ENCODE measurements around the gene UBE2S. TPM values are rescaled to one million over a fixed set of nuclear protein-coding genes. Genes with fewer than 3 reads are reported as not detected.
A peak's percentile ranks its signal among the peaks of the same experiment; 100 is the strongest.

UBE2S gene
- total RNA-seq, 2 experiments from 2014 or later, result 333 to 353 TPM

DNA sequence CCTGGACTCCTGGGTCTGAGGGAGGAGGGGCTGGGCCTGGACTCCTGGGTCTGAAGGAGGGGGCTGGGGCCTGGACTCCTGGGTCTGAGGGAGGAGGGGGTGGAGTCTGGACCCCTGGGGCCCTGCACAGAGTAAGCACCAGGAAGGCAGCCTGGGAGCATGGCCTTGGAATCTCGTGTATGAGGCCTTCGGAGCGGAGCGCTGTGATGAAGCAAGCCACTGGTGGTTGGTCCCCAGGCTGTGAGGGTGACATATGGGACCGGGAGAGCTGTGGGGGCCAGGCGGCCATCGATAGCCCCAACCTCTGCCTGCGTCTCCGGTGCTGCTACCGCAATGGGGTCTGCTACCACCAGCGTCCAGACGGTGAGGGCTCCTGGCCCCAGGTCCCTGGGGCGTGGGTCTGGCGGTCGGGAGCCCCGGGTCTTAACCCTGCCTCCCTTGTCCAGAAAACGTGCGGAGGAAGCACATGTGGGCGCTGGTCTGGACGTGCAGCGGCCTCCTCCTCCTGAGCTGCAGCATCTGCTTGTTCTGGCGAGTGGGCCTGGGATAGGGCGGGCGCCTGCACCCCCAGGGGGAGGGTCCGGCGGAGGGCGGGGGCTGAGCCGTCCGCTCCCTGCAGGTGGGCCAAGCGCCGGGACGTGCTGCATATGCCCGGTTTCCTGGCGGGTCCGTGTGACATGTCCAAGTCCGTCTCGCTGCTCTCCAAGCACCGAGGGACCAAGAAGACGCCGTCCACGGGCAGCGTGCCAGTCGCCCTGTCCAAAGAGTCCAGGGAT is 30.0 kb downstream of the UBE2S start:
- Mint-ChIP-seq H3K36me3 (ENCODE audit: low read depth) (peaks cover 17% of the 10 kb centered on the region), H3K27me3 (ENCODE audit: low read depth) (peaks cover 5% of the 10 kb centered on the region), H3K4me3 (no peak overlapping the region), H3K9me3 (ENCODE audit: insufficient read depth) (no peaks in the 10 kb centered on the region), H3K27ac (no peak overlapping the region), H3K4me1 (ENCODE audit: low read depth) (peaks cover 18% of the 10 kb centered on the region)
- ChIA-PET CTCF (no interaction called here), POLR2A (no interaction called here)
- DNase-seq (no peak), ATAC-seq (no peak)

DNA sequence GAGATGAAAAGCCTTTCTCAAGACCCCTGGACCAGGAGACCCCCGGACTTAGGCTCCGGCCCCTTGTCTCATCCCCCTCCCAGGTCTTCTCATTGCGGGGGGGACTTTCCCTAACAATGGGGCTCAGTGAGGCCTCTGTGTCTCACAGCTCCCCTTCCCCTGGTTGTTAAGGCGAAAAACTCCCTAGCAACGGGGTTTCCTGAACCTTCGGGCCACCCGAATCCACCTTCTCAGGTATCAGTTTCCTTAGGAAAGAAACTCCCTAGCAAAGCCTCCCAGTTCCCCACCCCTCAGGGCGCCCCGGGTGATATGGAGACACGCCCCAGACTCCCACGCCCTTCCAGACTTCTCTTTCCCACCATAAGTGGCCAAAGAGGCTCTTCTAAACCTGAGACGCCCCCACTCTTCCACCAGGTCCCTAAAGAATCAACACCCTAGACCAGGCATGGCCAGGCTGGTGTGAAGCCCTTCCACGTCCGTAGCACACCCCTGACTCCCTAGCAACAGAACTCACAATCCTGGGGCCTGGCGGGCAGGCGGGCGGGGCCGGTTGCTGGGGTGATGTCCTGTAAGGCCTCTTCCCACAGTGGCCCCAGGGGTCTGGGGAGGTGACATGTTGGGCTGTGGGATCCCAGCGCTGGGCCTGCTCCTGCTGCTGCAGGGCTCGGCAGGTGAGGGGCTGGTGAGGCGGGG is 31.2 kb downstream of the UBE2S start, which contains the start of gene TMEM190:
Gene TMEM190, plus strand, starts transcription at position 586 of the 693 bp plus-strand sequence. Its CDS starts 28 bp downstream, at position 614.
- H3K4me3 Mint-ChIP-seq, result no peak within 1 kb of the TSS
- CTCF ChIA-PET, result no interaction called here
- H3K9me3 Mint-ChIP-seq (ENCODE audit: insufficient read depth), result no peaks in the 10 kb centered on the region
- H3K27me3 Mint-ChIP-seq (ENCODE audit: low read depth), result peaks cover 14% of the 10 kb centered on the region
- H3K27ac Mint-ChIP-seq, result no peak within 1 kb of the TSS
- ATAC-seq (no peak), DNase-seq (no peak)
- peaks cover 10% of the 10 kb centered on the region for H3K4me1 Mint-ChIP-seq (ENCODE audit: low read depth)
- peaks cover 5% of the 10 kb centered on the region for H3K36me3 Mint-ChIP-seq (ENCODE audit: low read depth)
- POLR2A ChIA-PET, result interaction anchor here (1.3 kb wide), 1 partner anchor 8 kb away, joined by 3 read pairs; the partner anchor contains the start of gene TMEM238

DNA sequence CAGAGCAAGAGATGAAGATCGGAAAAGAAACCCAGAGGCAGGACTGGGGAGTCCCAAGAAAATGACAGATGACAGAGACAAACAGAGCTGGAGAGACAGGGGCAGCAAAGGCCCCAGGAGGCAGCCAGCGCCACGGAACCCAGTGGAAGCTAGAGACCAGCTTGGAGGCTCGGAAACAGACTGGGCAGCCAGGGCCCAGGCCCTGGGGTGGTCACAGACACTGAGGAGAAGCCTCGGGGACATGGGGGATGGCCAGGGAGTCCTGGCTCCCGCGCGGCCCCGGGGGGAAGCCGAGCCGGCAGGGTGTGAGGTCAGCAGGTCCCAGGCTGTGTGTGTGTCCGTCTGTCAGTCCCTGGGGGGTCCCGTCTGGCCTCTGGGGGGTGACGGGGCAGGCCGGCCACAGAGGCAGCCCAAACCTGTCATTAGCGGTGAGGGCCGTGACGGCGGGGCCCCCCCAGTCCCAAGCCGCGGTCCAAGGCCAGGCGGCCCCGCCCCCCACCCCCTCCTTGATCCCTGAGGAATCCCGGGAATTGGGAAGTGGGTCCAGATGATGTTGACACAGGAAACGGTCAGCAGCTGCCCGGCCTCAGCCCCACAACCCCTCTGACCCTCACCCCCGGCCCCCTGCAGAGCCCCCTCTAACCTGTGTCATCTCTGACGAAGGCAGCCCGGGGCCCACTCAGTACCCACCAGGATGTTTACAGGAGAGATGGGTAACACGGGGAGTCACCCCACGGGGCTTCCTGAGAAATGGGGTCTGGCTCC is 33.4 kb downstream of the UBE2S start:
- ChIA-PET POLR2A (interaction anchor here (0.6 kb wide), 1 partner anchor 104 kb away, joined by 3 read pairs; no protein-coding TSS in a partner anchor), CTCF (no interaction called here)
- Mint-ChIP-seq H3K27me3 (ENCODE audit: low read depth) (peaks cover 28% of the 10 kb centered on the region), H3K9me3 (ENCODE audit: insufficient read depth) (no peaks in the 10 kb centered on the region), H3K27ac (no peak overlapping the region), H3K4me1 (ENCODE audit: low read depth) (peaks cover 11% of the 10 kb centered on the region), H3K36me3 (ENCODE audit: low read depth) (peaks cover 2% of the 10 kb centered on the region), H3K4me3 (no peak overlapping the region)
- ATAC-seq (no peak), DNase-seq (no peak)

DNA sequence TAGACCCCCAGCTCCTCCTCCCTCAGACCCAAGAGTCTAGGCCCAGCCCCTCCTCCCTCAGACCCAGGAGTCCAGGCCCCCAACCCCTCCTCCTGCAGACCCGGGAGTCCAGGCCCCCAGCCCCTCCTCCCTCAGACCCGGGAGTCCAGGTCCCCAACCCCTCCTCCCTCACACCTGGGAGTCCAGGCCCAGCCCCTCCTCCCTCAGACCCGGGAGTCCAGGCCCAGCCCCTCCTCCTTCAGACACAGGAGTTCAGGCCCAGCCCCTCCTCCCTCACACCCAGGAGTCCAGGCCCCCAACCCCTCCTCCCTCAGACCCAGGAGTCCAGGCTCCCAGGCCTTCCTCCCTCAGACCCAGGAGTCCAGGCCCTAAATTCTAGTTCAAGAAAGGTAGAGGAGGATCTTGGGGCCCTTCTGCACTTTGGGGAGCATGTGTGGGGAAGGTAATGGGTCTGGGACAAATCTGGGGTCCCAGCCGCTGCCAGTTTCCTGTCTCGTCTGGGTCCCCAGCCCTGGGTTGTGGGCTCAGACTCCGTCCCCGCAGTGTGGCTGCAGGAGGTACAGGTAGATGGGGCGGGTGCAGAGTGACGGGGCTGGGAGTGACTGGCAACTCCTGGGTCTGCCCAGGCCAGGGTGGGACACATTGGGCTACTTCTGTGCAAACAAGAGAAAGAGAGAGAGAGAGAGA is 34.1 kb downstream of the UBE2S start:
- CTCF ChIA-PET, result interaction anchor here (1.2 kb wide), 1 partner anchor 130 kb away, joined by 3 read pairs; no protein-coding TSS in a partner anchor
- H3K27ac Mint-ChIP-seq, result no peak overlapping the region
- H3K9me3 Mint-ChIP-seq (ENCODE audit: insufficient read depth), result no peaks in the 10 kb centered on the region
- DNase-seq (no peak), ATAC-seq (no peak)
- peaks cover 2% of the 10 kb centered on the region for H3K36me3 Mint-ChIP-seq (ENCODE audit: low read depth)
- H3K4me3 Mint-ChIP-seq, result no peak overlapping the region
- peaks cover 11% of the 10 kb centered on the region for H3K4me1 Mint-ChIP-seq (ENCODE audit: low read depth)
- POLR2A ChIA-PET, result interaction anchor here (0.6 to 1.4 kb wide), 2 partner anchors 11 to 103 kb away, joined by 3 to 6 read pairs; partner anchors contain the start of gene TMEM238
- peaks cover 33% of the 10 kb centered on the region for H3K27me3 Mint-ChIP-seq (ENCODE audit: low read depth)

DNA sequence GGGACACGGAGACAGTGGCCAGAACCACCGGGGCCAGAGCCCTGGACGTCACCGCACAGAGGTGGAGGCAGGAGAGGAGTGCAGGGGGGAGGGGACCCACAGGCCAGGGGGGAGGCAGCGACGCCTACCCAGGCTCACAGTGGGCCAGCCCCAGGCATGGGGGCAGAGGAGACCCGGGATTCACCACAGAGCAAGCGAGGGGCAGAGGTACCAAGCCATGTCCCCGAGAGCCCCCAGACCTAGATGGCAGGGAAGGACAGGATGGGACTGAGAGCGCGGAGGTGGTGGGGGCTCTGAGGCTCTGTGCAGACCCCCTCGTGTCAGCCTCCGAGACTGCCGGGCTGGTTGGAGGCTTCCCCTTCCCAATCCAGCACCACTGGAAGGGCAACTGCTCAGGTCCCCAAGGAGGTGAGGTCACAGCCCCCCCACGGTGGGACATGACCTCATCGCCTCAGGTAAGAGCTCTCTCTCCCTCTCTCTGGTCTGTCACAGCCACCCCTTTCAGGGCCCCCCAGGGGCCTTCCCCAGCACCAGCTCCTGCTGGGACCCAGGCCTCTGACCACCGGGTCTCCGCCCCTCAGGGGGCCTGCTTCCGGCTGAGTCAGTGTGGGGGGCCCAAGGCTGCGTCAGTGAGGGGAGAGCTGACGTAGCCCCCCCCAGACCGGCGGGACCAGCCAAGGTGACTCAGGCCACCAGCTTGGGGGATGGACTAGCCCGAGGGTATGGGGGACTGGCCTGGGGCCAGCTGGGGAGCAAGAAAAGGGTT is 35.1 kb downstream of the UBE2S start:
- Mint-ChIP-seq H3K4me3 (no peak overlapping the region), H3K36me3 (ENCODE audit: low read depth) (peaks cover 2% of the 10 kb centered on the region), H3K27me3 (ENCODE audit: low read depth) (peaks cover 37% of the 10 kb centered on the region), H3K27ac (no peak overlapping the region), H3K9me3 (ENCODE audit: insufficient read depth) (no peaks in the 10 kb centered on the region), H3K4me1 (ENCODE audit: low read depth) (peaks cover 11% of the 10 kb centered on the region)
- ATAC-seq (no peak), DNase-seq (no peak)
- ChIA-PET POLR2A (interaction anchor here (0.6 to 1.4 kb wide), 2 partner anchors 12 to 14 kb away, joined by 3 to 6 read pairs; partner anchors contain the start of gene TMEM238), CTCF (interaction anchor here (0.5 to 1.2 kb wide), 2 partner anchors 35 to 131 kb away, joined by 3 read pairs; no protein-coding TSS in a partner anchor)

DNA sequence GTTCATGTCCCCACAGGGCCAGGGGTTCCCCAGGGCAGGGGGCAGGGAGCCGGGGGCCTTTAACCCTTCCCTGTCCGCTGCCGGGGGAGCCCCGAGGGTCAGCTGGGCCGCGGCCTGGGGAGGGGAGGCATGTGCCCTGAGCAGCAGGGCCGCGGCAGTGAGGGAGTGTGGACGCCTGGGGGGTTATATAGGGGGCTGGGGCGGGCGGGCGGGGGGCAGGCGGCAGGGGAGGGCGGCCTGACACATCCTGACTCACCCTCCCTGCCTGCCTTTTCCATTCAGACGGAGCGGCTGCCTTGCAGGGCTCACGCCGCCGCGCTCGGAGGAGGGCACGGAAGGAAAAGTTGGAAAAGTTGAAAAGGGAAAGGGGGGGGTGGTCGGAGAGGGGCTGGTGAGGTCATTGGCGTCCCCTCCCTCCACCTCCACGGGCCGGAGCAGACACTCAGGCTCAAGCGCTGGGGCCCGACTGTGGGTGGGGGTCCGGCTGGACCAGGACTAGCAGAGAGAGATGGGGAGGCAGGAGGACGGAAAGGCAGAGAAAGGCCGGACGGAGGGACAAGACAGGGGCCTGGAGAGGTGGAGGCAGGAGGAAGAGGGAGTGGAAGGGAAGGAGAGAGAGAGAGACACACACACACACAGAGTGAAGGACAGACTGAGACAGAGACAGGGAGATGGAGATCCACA is 37.1 kb downstream of the UBE2S start, which contains the start of gene IL11:
Gene IL11, minus strand, starts transcription at position 159 of the 684 bp plus-strand sequence. Its CDS starts 153 bp downstream, at position 6.
- ChIA-PET CTCF (no interaction called here), POLR2A (interaction anchor here (0.9 to 2.3 kb wide), 2 partner anchors 13 to 14 kb away, joined by 3 to 7 read pairs; partner anchors contain the start of gene TMEM238)
- H3K4me3 Mint-ChIP-seq, result no peak within 1 kb of the TSS
- peaks cover 2% of the 10 kb centered on the region for H3K36me3 Mint-ChIP-seq (ENCODE audit: low read depth)
- peaks cover 11% of the 10 kb centered on the region for H3K4me1 Mint-ChIP-seq (ENCODE audit: low read depth)
- ATAC-seq, result no peak
- DNase-seq, result no peak
- no peak within 1 kb of the TSS for H3K27ac Mint-ChIP-seq
- peaks cover 40% of the 10 kb centered on the region for H3K27me3 Mint-ChIP-seq (ENCODE audit: low read depth)
- no peaks in the 10 kb centered on the region for H3K9me3 Mint-ChIP-seq (ENCODE audit: insufficient read depth)

DNA sequence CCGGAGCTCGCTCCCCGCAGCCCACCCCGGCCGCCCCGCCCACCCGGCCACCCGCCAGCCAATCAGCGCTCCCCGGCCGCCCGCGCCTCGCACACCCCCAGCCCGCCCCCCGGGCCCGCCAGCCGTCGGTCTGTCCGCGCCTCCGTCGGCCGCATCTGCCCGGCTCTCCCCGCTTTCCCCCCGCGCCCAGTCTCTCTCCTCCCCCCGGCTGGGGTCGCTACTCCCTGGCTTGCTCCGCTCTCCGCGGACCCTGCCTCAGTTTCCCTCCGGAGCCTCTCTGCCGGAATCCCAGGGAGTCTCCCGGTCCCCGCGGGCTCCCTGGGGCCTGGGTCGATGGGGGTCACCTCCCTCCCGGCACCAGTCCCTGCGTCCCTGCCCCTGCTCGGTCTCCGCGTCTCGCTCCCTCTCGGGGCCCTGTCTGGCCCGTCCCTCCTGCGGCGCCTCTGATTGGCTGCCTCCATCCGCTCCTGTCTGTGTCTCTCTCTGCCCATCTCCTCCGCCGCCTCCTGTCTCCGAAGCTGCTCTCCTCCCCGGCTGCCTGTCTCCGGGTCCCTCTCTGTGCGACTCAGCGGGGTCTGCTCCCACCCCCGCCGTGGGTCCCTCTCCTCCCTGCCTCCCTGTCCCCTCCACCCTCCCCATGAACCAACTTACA is 37.8 kb downstream of the UBE2S start:
- CTCF ChIA-PET, result no interaction called here
- H3K27me3 Mint-ChIP-seq (ENCODE audit: low read depth), result peaks cover 40% of the 10 kb centered on the region
- peak; percentile 50 for ATAC-seq
- peaks cover 2% of the 10 kb centered on the region for H3K36me3 Mint-ChIP-seq (ENCODE audit: low read depth)
- H3K27ac Mint-ChIP-seq, result no peak overlapping the region
- no peaks in the 10 kb centered on the region for H3K9me3 Mint-ChIP-seq (ENCODE audit: insufficient read depth)
- peak; percentile 38 for DNase-seq
- H3K4me1 Mint-ChIP-seq (ENCODE audit: low read depth), result peaks cover 11% of the 10 kb centered on the region
- POLR2A ChIA-PET, result interaction anchor here (1.5 to 2.3 kb wide), 2 partner anchors 14 to 18 kb away, joined by 3 to 7 read pairs; partner anchors contain the start of gene TMEM238
- no peak overlapping the region for H3K4me3 Mint-ChIP-seq

DNA sequence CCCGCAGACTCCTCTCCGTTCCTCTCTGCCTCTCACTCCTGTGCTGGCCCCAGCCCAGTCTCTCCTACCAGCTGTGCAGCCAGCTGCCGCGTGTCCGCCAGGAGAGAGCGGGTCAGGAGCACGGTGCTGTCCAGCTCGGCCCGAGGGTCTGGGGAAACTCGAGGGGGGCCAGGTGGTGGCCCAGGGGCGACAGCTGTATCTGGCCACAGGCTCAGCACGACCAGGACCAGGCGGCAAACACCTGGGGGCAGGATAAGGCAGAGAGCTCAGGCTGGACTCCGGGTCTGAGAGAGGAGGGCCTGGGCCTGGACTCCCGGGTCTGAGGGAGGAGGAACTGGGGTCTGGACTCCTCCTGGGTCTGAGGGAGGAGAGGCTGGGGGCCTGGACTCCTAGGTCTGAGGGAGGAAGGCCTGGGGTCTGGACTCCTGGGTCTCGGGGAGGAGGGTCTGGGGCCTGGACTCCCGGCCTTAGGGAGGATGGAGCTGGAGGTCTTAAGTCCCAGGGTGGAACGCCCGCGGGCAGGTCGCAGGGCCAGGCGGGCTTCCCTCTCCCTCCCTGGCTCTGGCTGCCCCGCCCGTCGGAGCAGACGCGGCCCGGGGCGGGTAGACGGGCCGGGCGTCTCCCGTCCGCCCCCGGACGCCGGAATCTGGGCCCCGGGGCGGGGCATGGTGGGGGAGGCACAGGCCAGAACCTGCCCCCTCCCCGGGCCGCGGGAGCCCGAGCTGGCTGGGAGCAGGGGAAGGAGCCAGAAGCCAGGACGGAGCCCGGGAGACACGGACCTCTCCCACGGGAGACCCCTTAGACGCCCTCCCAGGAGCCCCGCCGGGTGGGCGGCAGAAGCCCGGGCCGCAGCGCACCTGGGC is 38.7 kb downstream of the UBE2S start:
- no peaks in the 10 kb centered on the region for H3K9me3 Mint-ChIP-seq (ENCODE audit: insufficient read depth)
- H3K27me3 Mint-ChIP-seq (ENCODE audit: low read depth), result peaks cover 40% of the 10 kb centered on the region
- peaks cover 11% of the 10 kb centered on the region for H3K4me1 Mint-ChIP-seq (ENCODE audit: low read depth)
- peak; percentile 46 for ATAC-seq
- ChIA-PET CTCF (interaction anchor here (0.8 kb wide), 1 partner anchor 29 kb away, joined by 3 read pairs; the partner anchor contains the start of gene KMT5C), POLR2A (interaction anchor here (1.0 to 2.3 kb wide), 3 partner anchors 15 to 34 kb away, joined by 3 to 7 read pairs (median 3); partner anchors contain the start of gene TMEM238)
- no peak for DNase-seq
- H3K27ac Mint-ChIP-seq, result no peak overlapping the region
- no peak overlapping the region for H3K4me3 Mint-ChIP-seq
- peaks cover 2% of the 10 kb centered on the region for H3K36me3 Mint-ChIP-seq (ENCODE audit: low read depth)

DNA sequence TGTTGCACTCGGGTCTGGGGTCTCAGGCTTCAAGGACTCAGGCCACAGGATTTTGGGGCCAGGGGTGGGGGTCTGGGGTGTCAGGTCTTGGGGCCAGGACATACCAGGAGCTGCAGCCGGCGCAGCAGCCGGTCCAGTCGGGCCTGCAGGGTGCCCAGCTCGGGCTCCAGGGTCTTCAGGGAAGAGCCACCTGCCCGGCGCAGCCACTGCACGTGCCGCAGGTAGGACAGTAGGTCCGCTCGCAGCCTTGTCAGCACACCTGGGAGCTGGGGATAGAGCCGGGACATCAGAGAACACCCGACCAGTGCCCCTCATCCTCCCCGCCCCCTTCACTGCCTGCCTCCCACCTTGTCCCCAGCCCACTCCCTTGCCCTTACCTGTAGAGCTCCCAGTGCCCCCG is 39.5 kb downstream of the UBE2S start:
- DNase-seq (no peak), ATAC-seq (no peak)
- no peak overlapping the region for H3K4me3 Mint-ChIP-seq
- H3K27ac Mint-ChIP-seq, result no peak overlapping the region
- peaks cover 35% of the 10 kb centered on the region for H3K27me3 Mint-ChIP-seq (ENCODE audit: low read depth)
- peaks cover 2% of the 10 kb centered on the region for H3K36me3 Mint-ChIP-seq (ENCODE audit: low read depth)
- CTCF ChIA-PET, result interaction anchor here (0.8 kb wide), 1 partner anchor 29 kb away, joined by 3 read pairs; the partner anchor contains the start of gene KMT5C
- H3K4me1 Mint-ChIP-seq (ENCODE audit: low read depth), result peaks cover 8% of the 10 kb centered on the region
- POLR2A ChIA-PET, result interaction anchor here (1.0 to 2.3 kb wide), 3 partner anchors 16 to 34 kb away, joined by 3 to 7 read pairs (median 3); partner anchors contain the start of gene TMEM238
- H3K9me3 Mint-ChIP-seq (ENCODE audit: insufficient read depth), result no peaks in the 10 kb centered on the region
